IMR-90 (cell line): Measurements from ENCODE around the gene TEX14. TPM values are rescaled to one million over a fixed set of nuclear protein-coding genes. Genes with fewer than 3 reads are reported as not detected.

Experiments
- ATAC-seq: fragments of 200-7000 bp; cut with Tn5 transposase; 2 replicates; pipeline ENCODE4 v1.9.1; 2020; ENCODE audit warnings: low read depth, mild to moderate bottlenecking, moderate library complexity
- BruUV-seq: library from RNA; stranded (reverse); fragments of 400-500 nt; replicated peaks from 2 replicates; lab custom pipeline; 2021; lab: Mats Ljungman, UMichigan
- CTCF ChIA-PET: fragments of 300-600 bp; formaldehyde crosslinking; extraction: SDS; loops from one replicate; lab custom pipeline; 2021; ENCODE audit warnings: antibody characterized with exemption; lab: Yijun Ruan, JAX
- POLR2A ChIA-PET: fragments of 300-600 bp; sonication (Branson Sonifier 250); formaldehyde crosslinking; loops from one replicate; lab custom pipeline; 2022; ENCODE audit warnings: antibody characterized with exemption; ENCODE audit not compliant: unreplicated experiment; lab: Charles Lee
- DNase-seq: peaks from one replicate; pipeline ENCODE4 v3.0.0; 2013
- H2AFZ ChIP-seq: replicated peaks from 2 replicates; pipeline ENCODE3; 2013; ENCODE audit warnings: low read length, mild to moderate bottlenecking; ENCODE audit not compliant: poor library complexity
- H2AK5ac ChIP-seq: 2 replicates; pipeline ENCODE4 v1.6.1; 2013; ENCODE audit warnings: low read depth, low read length, inconsistent platforms
- H2AK9ac ChIP-seq: replicated peaks from 2 replicates; pipeline ENCODE3; 2013; ENCODE audit warnings: mild to moderate bottlenecking, low read depth, low read length, moderate library complexity; ENCODE audit not compliant: poor library complexity
- H2BK120ac ChIP-seq: 2 replicates; pipeline ENCODE4 v1.6.1; 2013; ENCODE audit warnings: low read depth, low read length, inconsistent platforms
- H2BK15ac ChIP-seq: 3 replicates; pipeline ENCODE4 v1.6.1; 2013; ENCODE audit warnings: low read depth, low read length, inconsistent platforms
- H2BK20ac ChIP-seq: 2 replicates; pipeline ENCODE4 v1.6.1; 2013; ENCODE audit warnings: low read depth, mild to moderate bottlenecking, inconsistent platforms, low read length, moderate library complexity
- H2BK5ac ChIP-seq: 2 replicates; pipeline ENCODE4 v1.6.1; 2013; ENCODE audit warnings: mild to moderate bottlenecking, low read depth, low read length, inconsistent platforms; ENCODE audit not compliant: poor library complexity, severe bottlenecking
- H3K14ac ChIP-seq: replicated peaks from 2 replicates; pipeline ENCODE4 v1.6.1; 2013; ENCODE audit warnings: low read depth, low read length, inconsistent platforms
- H3K18ac ChIP-seq: 2 replicates; pipeline ENCODE4 v1.6.1; 2013; ENCODE audit warnings: low read depth, low read length, control low read depth
- H3K23ac ChIP-seq: 2 replicates; pipeline ENCODE4 v1.6.1; 2013; ENCODE audit warnings: low read depth, low read length, inconsistent platforms
- H3K27ac ChIP-seq: 2 replicates; pipeline ENCODE4 v1.5.1; 2013; ENCODE audit warnings: mild to moderate bottlenecking, control low read depth, low read length; ENCODE audit not compliant: insufficient read depth
- H3K27me3 ChIP-seq: 2 replicates; pipeline ENCODE4 v1.6.1; 2013; ENCODE audit warnings: low read length; ENCODE audit not compliant: control insufficient read depth, insufficient read depth
- H3K36me3 ChIP-seq: 2 replicates; pipeline ENCODE4 v1.6.1; 2013; ENCODE audit warnings: low read length, mixed read lengths; ENCODE audit not compliant: control insufficient read depth, insufficient read depth
- H3K4ac ChIP-seq: 2 replicates; pipeline ENCODE4 v1.6.1; 2013; ENCODE audit warnings: low read depth, low read length, inconsistent platforms
- H3K4me1 ChIP-seq: 2 replicates; pipeline ENCODE4 v1.6.1; 2013; ENCODE audit warnings: low read length, mixed read lengths; ENCODE audit not compliant: control insufficient read depth, insufficient read depth
- H3K4me2 ChIP-seq: 2 replicates; pipeline ENCODE4 v1.6.1; 2013; ENCODE audit warnings: low read depth, mild to moderate bottlenecking, control low read depth, low read length, moderate library complexity
- H3K4me3 ChIP-seq: 2 replicates; pipeline ENCODE4 v1.5.1; 2013; ENCODE audit warnings: low read depth, mild to moderate bottlenecking, control low read depth, low read length, moderate library complexity; ENCODE audit not compliant: insufficient read depth
- H3K56ac ChIP-seq: 2 replicates; pipeline ENCODE4 v1.6.1; 2013; ENCODE audit warnings: low read length, inconsistent platforms; ENCODE audit not compliant: insufficient read depth; ENCODE audit errors: extremely low read depth
- H3K79me1 ChIP-seq, 2 experiments: 2 replicates each; pipeline ENCODE4 v1.6.1; 2013; ENCODE audit warnings: low read length in 2 of 2, inconsistent platforms in 1 of 2, low read depth in 1 of 2
- H3K9ac ChIP-seq: 2 replicates; pipeline ENCODE4 v1.6.1; 2013; ENCODE audit warnings: low read depth, low read length, control low read depth
- H3K9me1 ChIP-seq: 2 replicates; pipeline ENCODE4 v1.6.1; 2013; ENCODE audit warnings: low read length, inconsistent platforms; ENCODE audit not compliant: insufficient read depth
- H3K9me3 ChIP-seq: 2 replicates; pipeline ENCODE4 v1.6.1; 2013; ENCODE audit warnings: low read length; ENCODE audit not compliant: control insufficient read depth, insufficient read depth
- H4K20me1 ChIP-seq: 2 replicates; pipeline ENCODE4 v1.6.1; 2013; ENCODE audit warnings: low read length, inconsistent platforms; ENCODE audit not compliant: insufficient read depth
- H4K5ac ChIP-seq: 2 replicates; pipeline ENCODE4 v1.6.1; 2013; ENCODE audit warnings: mild to moderate bottlenecking, low read depth, low read length, control low read depth
- H4K8ac ChIP-seq, 2 experiments: 2 replicates each; pipeline ENCODE4 v1.6.1; 2013; ENCODE audit warnings: low read depth in 2 of 2, low read length in 2 of 2, control low read depth in 1 of 2, inconsistent platforms in 1 of 2
- H4K91ac ChIP-seq: 2 replicates; pipeline ENCODE4 v1.6.1; 2013; ENCODE audit warnings: low read depth, low read length, inconsistent platforms; ENCODE audit not compliant: insufficient read depth
- BHLHE40 ChIP-seq: fragments of 150-350 bp; IDR thresholded peaks from 2 replicates; pipeline ENCODE4 v1.6.1; 2016; ENCODE audit warnings: mild to moderate bottlenecking, low read depth, low read length
- CEBPB ChIP-seq: IDR thresholded peaks from 2 replicates; pipeline ENCODE4 v1.6.1; 2012; ENCODE audit warnings: low read depth, low read length, improper control_type of control experiment
- CHD1 ChIP-seq: IDR thresholded peaks from 2 replicates; pipeline ENCODE4 v1.6.1; 2012; ENCODE audit warnings: low read depth, low read length, improper control_type of control experiment
- FOS ChIP-seq: fragments of 150-350 bp; IDR thresholded peaks from 2 replicates; pipeline ENCODE4 v1.6.1; 2016; ENCODE audit warnings: low read depth, low read length
- MAFK ChIP-seq: IDR thresholded peaks from 2 replicates; pipeline ENCODE4 v1.6.1; 2012; ENCODE audit warnings: low read depth, low read length, improper control_type of control experiment
- MAZ ChIP-seq: IDR thresholded peaks from 2 replicates; pipeline ENCODE4 v1.6.1; 2012; ENCODE audit warnings: low read depth, mild to moderate bottlenecking, low read length, improper control_type of control experiment, moderate library complexity, borderline replicate concordance
- MXI1 ChIP-seq: IDR thresholded peaks from 2 replicates; pipeline ENCODE4 v1.6.1; 2012; ENCODE audit warnings: low read depth, mild to moderate bottlenecking, low read length, moderate library complexity, borderline replicate concordance
- NFE2L2 ChIP-seq: fragments of 150-350 bp; IDR thresholded peaks from 2 replicates; pipeline ENCODE4 v1.6.1; 2016; ENCODE audit warnings: low read depth, mild to moderate bottlenecking, low read length
- POLR2A ChIP-seq: IDR thresholded peaks from 2 replicates; pipeline ENCODE4 v1.6.1; 2012; ENCODE audit warnings: mild to moderate bottlenecking, low read depth, low read length
- RAD21 ChIP-seq: IDR thresholded peaks from 2 replicates; pipeline ENCODE4 v1.6.1; 2012; ENCODE audit warnings: low read length, improper control_type of control experiment
- RCOR1 ChIP-seq: IDR thresholded peaks from 2 replicates; pipeline ENCODE4 v1.6.1; 2012; ENCODE audit warnings: mild to moderate bottlenecking, low read length, improper control_type of control experiment; ENCODE audit not compliant: insufficient replicate concordance
- RFX5 ChIP-seq: IDR thresholded peaks from 2 replicates; pipeline ENCODE4 v1.8.0; 2012; ENCODE audit warnings: low read depth, mild to moderate bottlenecking, low read length, moderate library complexity
- SMC3 ChIP-seq: fragments of 150-350 bp; IDR thresholded peaks from 2 replicates; pipeline ENCODE4 v1.6.1; 2016; ENCODE audit warnings: low read depth, mild to moderate bottlenecking, antibody characterized with exemption, low read length, moderate library complexity
- WGBS, 2 experiments: methylation state at CpG; one replicate each; pipeline versions ENCODE4 v1.1.5 to v1.1.7; 2013; ENCODE audit warnings: missing lambda C conversion rate in 2 of 2; ENCODE audit not compliant: insufficient read length in 1 of 2; ENCODE audit errors: extremely low coverage in 2 of 2; 5-methylcytosine and 5-hydroxymethylcytosine counted together
- dilution Hi-C: fragments of 300-500 bp; cut with HindIII; formaldehyde crosslinking; loops from one replicate; pipeline ENCODE4 v1.14.3; 2018; ENCODE audit warnings: low sequenced_read_pairs; ENCODE audit not compliant: unreplicated experiment
- in situ Hi-C: fragments of 300-500 bp; cut with MboI; formaldehyde crosslinking; loops from 3 replicates; pipeline ENCODE4 v1.14.3; 2019; ENCODE audit warnings: low sequenced_read_pairs, inconsistent platforms, mixed read lengths
- intact Hi-C: fragments of 100-400 bp; cut with micrococcal nuclease; formaldehyde crosslinking; loops from 2 replicates; pipeline ENCODE4 v1.10.0; 2022
- polyA plus RNA-seq, 3 experiments: library from polyadenylated mRNA; depleted of rRNA; stranded (reverse); fragments of >200 nt; gene quantifications; 2 replicates each; pipeline ENCODE4 v1.2.3, GENCODE V29; 2012; ENCODE audit warnings: low replicate concordance in 1 of 3
- total RNA-seq: library from RNA; depleted of rRNA; stranded (reverse); fragments of >200 nt; gene quantifications from 2 replicates; pipeline ENCODE4 v1.2.3, GENCODE V29; 2012
- TF ChIP-seq, protein P1 (sequence below): fragments of 150-350 bp; IDR thresholded peaks from 2 replicates; pipeline ENCODE4 v1.6.1; 2016; ENCODE audit warnings: low read depth, mild to moderate bottlenecking, low read length, moderate library complexity, borderline replicate concordance
- TF ChIP-seq, protein P2 (sequence below): conservative IDR thresholded peaks from 2 replicates; pipeline ENCODE4 v1.5.1; 2012; ENCODE audit warnings: mild to moderate bottlenecking, low read depth, low read length, improper control_type of control experiment
- TF ChIP-seq, protein P3 (sequence below): fragments of 150-350 bp; IDR thresholded peaks from 2 replicates; pipeline ENCODE4 v1.6.1; 2017; ENCODE audit warnings: mild to moderate bottlenecking, antibody characterized with exemption, low read length, low read depth

TEX14 gene
- total and polyA plus RNA-seq, 2 of the 4 experiments (the other 2 are of a cell fraction): not detected

DNA sequence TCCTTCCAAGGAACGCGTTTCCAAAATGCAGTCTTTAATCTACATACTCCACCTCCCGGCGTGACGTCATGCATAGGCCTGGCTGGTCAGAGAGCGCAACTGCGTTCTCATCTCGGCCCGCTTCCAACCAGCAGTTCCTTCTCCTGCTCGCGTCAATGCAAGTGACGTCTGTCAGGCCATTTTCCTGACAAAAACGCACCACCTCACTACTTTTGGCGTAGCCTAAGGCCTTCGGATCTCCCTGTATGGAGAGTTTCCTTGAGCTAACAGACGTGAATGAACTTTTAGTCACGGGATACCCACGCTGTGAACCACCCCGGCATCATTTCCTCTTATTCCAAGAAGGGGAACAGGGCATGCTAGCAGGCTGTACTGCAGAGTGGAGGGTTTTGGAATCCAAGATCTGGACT lies 25.0 kb downstream of the TEX14 start:
- Histone ChIP-seq H4K8ac (peak overlapping the region; percentile 57 to 63; a peak in 3 of 4 replicates), H3K9me1 (peaks cover 7% of the 10 kb centered on the region), H4K20me1 (no peaks in the 10 kb centered on the region), H4K91ac (no peak overlapping the region), H3K27ac (no peak overlapping the region), H2AFZ (peak overlapping the region; percentile 71), H3K56ac (no peak overlapping the region), H3K4me2 (peak overlapping the region; percentile 46; the same call in 1 of the 2 replicates), H2BK120ac (peak overlapping the region; percentile 30; the same call in 1 of the 2 replicates), H3K4me1 (no peaks in the 10 kb centered on the region; the same call in 1 of the 2 replicates), H4K5ac (peak overlapping the region; percentile 26; the same call in 1 of the 2 replicates), H3K9me3 (no peaks in the 10 kb centered on the region), H2AK5ac (no peak overlapping the region), H3K18ac (no peak overlapping the region), H3K79me1 (no peaks in the 10 kb centered on the region), H3K23ac (no peak overlapping the region), H3K14ac (no peak overlapping the region), H3K4me3 (peak overlapping the region; percentile 21; the same call in 1 of the 2 replicates), H2BK20ac (no peak overlapping the region), H2BK5ac (no peak overlapping the region), H3K27me3 (no peaks in the 10 kb centered on the region), H3K9ac (peak overlapping the region; percentile 33; the same call in 1 of the 2 replicates), H3K36me3 (no peaks in the 10 kb centered on the region), H2BK15ac (no peak overlapping the region; the same call in 2 of the 3 replicates), H3K4ac (peak overlapping the region; percentile 24; the same call in 1 of the 2 replicates), H2AK9ac (no peak overlapping the region)
- WGBS, 2 experiments: 49% methylated on average over 7 of the region's 19 CpGs; no CpG with 5 or more reads in 1 of the 2 experiments
- ATAC-seq (peak; percentile 27; the same call in 1 of the 2 replicates), DNase-seq (peak; percentile 79)
- TF ChIP-seq, protein P1, sequence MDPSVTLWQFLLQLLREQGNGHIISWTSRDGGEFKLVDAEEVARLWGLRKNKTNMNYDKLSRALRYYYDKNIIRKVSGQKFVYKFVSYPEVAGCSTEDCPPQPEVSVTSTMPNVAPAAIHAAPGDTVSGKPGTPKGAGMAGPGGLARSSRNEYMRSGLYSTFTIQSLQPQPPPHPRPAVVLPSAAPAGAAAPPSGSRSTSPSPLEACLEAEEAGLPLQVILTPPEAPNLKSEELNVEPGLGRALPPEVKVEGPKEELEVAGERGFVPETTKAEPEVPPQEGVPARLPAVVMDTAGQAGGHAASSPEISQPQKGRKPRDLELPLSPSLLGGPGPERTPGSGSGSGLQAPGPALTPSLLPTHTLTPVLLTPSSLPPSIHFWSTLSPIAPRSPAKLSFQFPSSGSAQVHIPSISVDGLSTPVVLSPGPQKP: no peak
- TF ChIP-seq MAZ (no peak), CEBPB (no peak), CHD1 (no peak), NFE2L2 (no peak), RFX5 (no peak), FOS (no peak), RAD21 (no peak), POLR2A (no peak), MAFK (no peak), SMC3 (no peak), BHLHE40 (no peak), MXI1 (no peak), RCOR1 (no peak)
- TF ChIP-seq, protein P2, sequence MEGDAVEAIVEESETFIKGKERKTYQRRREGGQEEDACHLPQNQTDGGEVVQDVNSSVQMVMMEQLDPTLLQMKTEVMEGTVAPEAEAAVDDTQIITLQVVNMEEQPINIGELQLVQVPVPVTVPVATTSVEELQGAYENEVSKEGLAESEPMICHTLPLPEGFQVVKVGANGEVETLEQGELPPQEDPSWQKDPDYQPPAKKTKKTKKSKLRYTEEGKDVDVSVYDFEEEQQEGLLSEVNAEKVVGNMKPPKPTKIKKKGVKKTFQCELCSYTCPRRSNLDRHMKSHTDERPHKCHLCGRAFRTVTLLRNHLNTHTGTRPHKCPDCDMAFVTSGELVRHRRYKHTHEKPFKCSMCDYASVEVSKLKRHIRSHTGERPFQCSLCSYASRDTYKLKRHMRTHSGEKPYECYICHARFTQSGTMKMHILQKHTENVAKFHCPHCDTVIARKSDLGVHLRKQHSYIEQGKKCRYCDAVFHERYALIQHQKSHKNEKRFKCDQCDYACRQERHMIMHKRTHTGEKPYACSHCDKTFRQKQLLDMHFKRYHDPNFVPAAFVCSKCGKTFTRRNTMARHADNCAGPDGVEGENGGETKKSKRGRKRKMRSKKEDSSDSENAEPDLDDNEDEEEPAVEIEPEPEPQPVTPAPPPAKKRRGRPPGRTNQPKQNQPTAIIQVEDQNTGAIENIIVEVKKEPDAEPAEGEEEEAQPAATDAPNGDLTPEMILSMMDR: no peak
- TF ChIP-seq, protein P3, sequence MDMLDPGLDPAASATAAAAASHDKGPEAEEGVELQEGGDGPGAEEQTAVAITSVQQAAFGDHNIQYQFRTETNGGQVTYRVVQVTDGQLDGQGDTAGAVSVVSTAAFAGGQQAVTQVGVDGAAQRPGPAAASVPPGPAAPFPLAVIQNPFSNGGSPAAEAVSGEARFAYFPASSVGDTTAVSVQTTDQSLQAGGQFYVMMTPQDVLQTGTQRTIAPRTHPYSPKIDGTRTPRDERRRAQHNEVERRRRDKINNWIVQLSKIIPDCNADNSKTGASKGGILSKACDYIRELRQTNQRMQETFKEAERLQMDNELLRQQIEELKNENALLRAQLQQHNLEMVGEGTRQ: no peak
- dilution Hi-C loops: no loop called here
- in situ Hi-C loops: no loop called here
- CTCF ChIA-PET: no interaction called here
- BruUV-seq: no TSS peak
- intact Hi-C loops: no loop called here
- POLR2A ChIA-PET: interaction anchor here (0.6 kb wide), 1 partner anchor 148 kb away, joined by 6 read pairs; no protein-coding TSS in a partner anchor
